HCT116 (cell line): ENCODE results near the gene CNTNAP5. TPM values are rescaled to one million over a fixed set of nuclear protein-coding genes. Genes with fewer than 3 reads are reported as not detected.

ENCODE experiments used
- ATAC-seq: fragments of 200-7000 bp; cut with Tn5 transposase; 2 replicates; pipeline ENCODE4 v1.9.1; 2020; ENCODE audit warnings: mild to moderate bottlenecking, moderate library complexity
- BruUV-seq: library from RNA; stranded (reverse); fragments of 400-500 nt; replicated peaks from 2 replicates; lab custom pipeline; 2021; lab: Mats Ljungman, UMichigan
- CTCF ChIA-PET: fragments of 300-600 bp; sonication (Branson Sonifier 250); formaldehyde crosslinking; loops from one replicate; lab custom pipeline; 2021; ENCODE audit warnings: antibody characterized with exemption; lab: Charles Lee
- POLR2A ChIA-PET: fragments of 300-600, 350-600 bp; sonication (Branson Sonifier 250); formaldehyde crosslinking; loops from one replicate; lab custom pipeline; 2021; ENCODE audit warnings: antibody characterized with exemption; lab: Charles Lee
- RAD21 ChIA-PET, 2 experiments: fragments of 300-600 bp; sonication (Branson Sonifier 250); formaldehyde crosslinking; loops; one replicate each; lab custom pipeline; 2023; ENCODE audit warnings: low total read pairs in 2 of 2; ENCODE audit not compliant: uncharacterized antibody in 2 of 2, unreplicated experiment in 2 of 2, low non-redundant PET in 1 of 2; lab: Charles Lee
- DNase-seq: peaks from one replicate; pipeline ENCODE4 v3.0.0-alpha.2; 2010; ENCODE audit warnings: low read depth, low spot score
- H2AFZ ChIP-seq: fragments of 200-600 bp; shearing (Covaris generic), sonication (generic); 2 replicates; pipeline ENCODE4 v1.6.1; 2017; ENCODE audit warnings: low read depth, mixed run types, mixed read lengths, antibody characterized with exemption, low read length; ENCODE audit not compliant: poor library complexity, severe bottlenecking
- H3K27ac ChIP-seq: 2 replicates; pipeline ENCODE4 v1.5.1; 2012; ENCODE audit warnings: low read depth, low read length
- H3K27me3 ChIP-seq: fragments of 200-600 bp; sonication (generic); 2 replicates; pipeline ENCODE4 v1.6.1; 2016; ENCODE audit warnings: mixed run types, low read length, mixed read lengths; ENCODE audit not compliant: insufficient read depth
- H3K36me3 ChIP-seq, 2 experiments: fragments of 200-500 bp in 1 of 2; fragments of 200-600 bp in 1 of 2; sonication (Bioruptor generic) in 1 of 2; sonication (generic) in 1 of 2; 2 replicates each; pipeline versions ENCODE4 v1.5.1 to v1.6.1; 2014 to 2016; ENCODE audit warnings: low read length in 2 of 2, inconsistent platforms in 1 of 2, mixed read lengths in 1 of 2, mixed run types in 1 of 2; ENCODE audit not compliant: insufficient read depth in 2 of 2, control insufficient read depth in 1 of 2
- H3K4me1 ChIP-seq, 2 experiments: fragments of 200-600 bp in 1 of 2; sonication (generic) in 1 of 2; 2 replicates each; pipeline versions ENCODE4 v1.5.1 to v1.6.1; 2012 to 2017; ENCODE audit warnings: low read length in 2 of 2, inconsistent platforms in 1 of 2, mild to moderate bottlenecking in 1 of 2, mixed read lengths in 1 of 2, mixed run types in 1 of 2, moderate library complexity in 1 of 2; ENCODE audit not compliant: insufficient read depth in 2 of 2, control insufficient read depth in 1 of 2
- H3K4me2 ChIP-seq: fragments of 200-600 bp; sonication (generic); 2 replicates; pipeline ENCODE4 v1.6.1; 2017; ENCODE audit warnings: mixed run types, low read length, mixed read lengths
- H3K4me3 ChIP-seq, 2 experiments: fragments of 200-600 bp in 1 of 2; sonication (generic) in 1 of 2; replicated peaks in 1 of 2; 2 replicates each; pipeline ENCODE4 v1.5.1; 2011 to 2016; ENCODE audit warnings: low read length in 2 of 2, control low read depth in 1 of 2, low read depth in 1 of 2, mild to moderate bottlenecking in 1 of 2, mixed read lengths in 1 of 2, mixed run types in 1 of 2
- H3K79me2 ChIP-seq: fragments of 200-600 bp; sonication (generic); 2 replicates; pipeline ENCODE4 v1.6.1; 2017; ENCODE audit warnings: mild to moderate bottlenecking, mixed run types, low read length, moderate library complexity, mixed read lengths; ENCODE audit not compliant: insufficient read depth
- H3K9ac ChIP-seq: fragments of 200-600 bp; sonication (generic); 2 replicates; pipeline ENCODE4 v1.6.1; 2016; ENCODE audit warnings: low read length, mixed read lengths
- H3K9me2 ChIP-seq: fragments of 200-600 bp; sonication (generic), shearing (Covaris generic); 2 replicates; pipeline ENCODE4 v1.6.1; 2017; ENCODE audit warnings: mixed run types, mild to moderate bottlenecking, moderate library complexity; ENCODE audit not compliant: insufficient read depth
- H3K9me3 ChIP-seq, 2 experiments: fragments of 200-500 bp in 1 of 2; fragments of 200-600 bp in 1 of 2; sonication (Bioruptor generic) in 1 of 2; sonication (generic) in 1 of 2; 2 replicates each; pipeline ENCODE4 v1.6.1; 2014 to 2017; ENCODE audit warnings: low read length in 2 of 2, mixed read lengths in 2 of 2, inconsistent platforms in 1 of 2, low read depth in 1 of 2, mild to moderate bottlenecking in 1 of 2, mixed run types in 1 of 2, moderate library complexity in 1 of 2; ENCODE audit not compliant: control insufficient read depth in 1 of 2, insufficient read depth in 1 of 2
- H4K20me1 ChIP-seq: fragments of 200-600 bp; sonication (generic), shearing (Covaris generic); 2 replicates; pipeline ENCODE4 v1.6.1; 2017; ENCODE audit warnings: mixed run types, mild to moderate bottlenecking, moderate library complexity; ENCODE audit not compliant: insufficient read depth
- CBX3 ChIP-seq: IDR thresholded peaks from 2 replicates; pipeline ENCODE4 v1.6.1; 2012; ENCODE audit warnings: low read depth
- CEBPB ChIP-seq: IDR thresholded peaks from 2 replicates; pipeline ENCODE4 v1.6.1; 2012; ENCODE audit warnings: low read depth
- EGR1 ChIP-seq: IDR thresholded peaks from 2 replicates; pipeline ENCODE4 v1.6.1; 2012; ENCODE audit warnings: low read depth
- ELF1 ChIP-seq: IDR thresholded peaks from 2 replicates; pipeline ENCODE4 v1.6.1; 2012; ENCODE audit warnings: low read depth, borderline replicate concordance
- EZH2phosphoT487 ChIP-seq: fragments of 200-600 bp; IDR thresholded peaks from 2 replicates; pipeline ENCODE4 v1.6.1; 2018; ENCODE audit warnings: antibody characterized with exemption, borderline replicate concordance
- JUND ChIP-seq: IDR thresholded peaks from 2 replicates; pipeline ENCODE4 v1.6.1; 2012
- POLR2AphosphoS5 ChIP-seq: IDR thresholded peaks from 2 replicates; pipeline ENCODE4 v1.6.1; 2011; ENCODE audit warnings: mild to moderate bottlenecking, low read depth, low read length, moderate library complexity
- SP1 ChIP-seq: IDR thresholded peaks from 2 replicates; pipeline ENCODE4 v1.6.1; 2012; ENCODE audit warnings: low read depth
- YY1 ChIP-seq: IDR thresholded peaks from 2 replicates; pipeline ENCODE4 v1.6.1; 2011; ENCODE audit warnings: low read length, low read depth, moderate library complexity, mild to moderate bottlenecking; ENCODE audit not compliant: insufficient replicate concordance; ENCODE audit errors: extremely low read depth
- ZNF274 ChIP-seq: fragments of 200-500 bp; sonication (Bioruptor generic); IDR thresholded peaks from 2 replicates; pipeline ENCODE4 v1.6.1; 2014; ENCODE audit warnings: mild to moderate bottlenecking, low read depth, low read length, inconsistent platforms
- intact Hi-C: fragments of 100-400 bp; cut with micrococcal nuclease; formaldehyde crosslinking; loops from 2 replicates; pipeline ENCODE4 v1.10.0; 2022
- total RNA-seq: library from RNA; stranded (reverse); gene quantifications from one replicate; pipeline ENCODE4 v1.2.1, GENCODE V29; 2021; ENCODE audit not compliant: unreplicated experiment
- TF ChIP-seq, protein P1 (sequence below), 3 experiments: fragments of 200-600 bp in 1 of 3; sonication (generic) in 1 of 3; IDR thresholded peaks in 2 of 3; conservative IDR thresholded peaks in 1 of 3; 2 replicates each; pipeline ENCODE4 v1.5.1; 2012 to 2017; ENCODE audit warnings: low read depth in 2 of 3, low read length in 2 of 3, antibody characterized with exemption in 1 of 3, borderline replicate concordance in 1 of 3, control low read depth in 1 of 3, mild to moderate bottlenecking in 1 of 3, mixed read lengths in 1 of 3, mixed run types in 1 of 3, moderate library complexity in 1 of 3; ENCODE audit not compliant: insufficient read depth in 1 of 3
- TF ChIP-seq, protein P2 (sequence below): IDR thresholded peaks from 2 replicates; pipeline ENCODE4 v1.6.1; 2012; ENCODE audit warnings: low read depth

CNTNAP5 gene
- total RNA-seq, 1 experiment from 2014 or later = not detected

DNA sequence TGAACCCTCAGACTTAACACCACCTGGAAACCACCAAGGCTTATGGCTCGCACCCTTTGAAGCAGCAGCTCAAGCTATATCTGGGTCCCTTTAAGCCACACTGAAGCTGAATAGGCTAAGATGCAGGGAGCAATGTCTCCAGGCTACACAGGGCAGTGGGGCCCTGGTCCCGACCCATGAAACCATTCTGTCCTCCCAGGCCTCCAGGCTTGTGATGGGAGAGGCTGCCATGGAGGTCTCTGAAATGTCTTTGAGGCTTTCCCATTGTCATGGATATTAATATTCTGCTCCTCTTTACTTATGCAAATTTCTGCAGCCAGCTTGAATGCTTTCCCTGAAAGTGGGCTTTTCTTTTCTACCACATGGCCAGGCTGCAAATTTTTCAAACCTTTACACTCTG is 608.7 kb downstream of the CNTNAP5 start:
- H3K4me3 ChIP-seq = no peak overlapping the region
- POLR2A ChIA-PET = no interaction called here
- H3K4me2 ChIP-seq = no peak overlapping the region
- intact Hi-C loops = no loop called here
- H3K4me1 ChIP-seq = no peaks in the 10 kb centered on the region
- no TSS peak for BruUV-seq
- RAD21 ChIA-PET = no interaction called here
- H3K9me3 ChIP-seq = peaks cover 5 to 18% of the 10 kb centered on the region in 2 experiments; a peak in 2 of 4 replicates
- H3K9ac ChIP-seq = no peak overlapping the region
- CTCF ChIA-PET = no interaction called here
- DNase-seq = no peak
- no peak for ATAC-seq
- no peak overlapping the region for H2AFZ ChIP-seq
- TF ChIP-seq ZNF274 (no peak), SP1 (no peak), CEBPB (no peak), YY1 (no peak), ELF1 (no peak), EGR1 (no peak), CBX3 (no peak), POLR2AphosphoS5 (no peak), JUND (no peak), EZH2phosphoT487 (no peak)
- TF ChIP-seq, protein P1, sequence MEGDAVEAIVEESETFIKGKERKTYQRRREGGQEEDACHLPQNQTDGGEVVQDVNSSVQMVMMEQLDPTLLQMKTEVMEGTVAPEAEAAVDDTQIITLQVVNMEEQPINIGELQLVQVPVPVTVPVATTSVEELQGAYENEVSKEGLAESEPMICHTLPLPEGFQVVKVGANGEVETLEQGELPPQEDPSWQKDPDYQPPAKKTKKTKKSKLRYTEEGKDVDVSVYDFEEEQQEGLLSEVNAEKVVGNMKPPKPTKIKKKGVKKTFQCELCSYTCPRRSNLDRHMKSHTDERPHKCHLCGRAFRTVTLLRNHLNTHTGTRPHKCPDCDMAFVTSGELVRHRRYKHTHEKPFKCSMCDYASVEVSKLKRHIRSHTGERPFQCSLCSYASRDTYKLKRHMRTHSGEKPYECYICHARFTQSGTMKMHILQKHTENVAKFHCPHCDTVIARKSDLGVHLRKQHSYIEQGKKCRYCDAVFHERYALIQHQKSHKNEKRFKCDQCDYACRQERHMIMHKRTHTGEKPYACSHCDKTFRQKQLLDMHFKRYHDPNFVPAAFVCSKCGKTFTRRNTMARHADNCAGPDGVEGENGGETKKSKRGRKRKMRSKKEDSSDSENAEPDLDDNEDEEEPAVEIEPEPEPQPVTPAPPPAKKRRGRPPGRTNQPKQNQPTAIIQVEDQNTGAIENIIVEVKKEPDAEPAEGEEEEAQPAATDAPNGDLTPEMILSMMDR (IDR thresholded peaks at IDR 0.05 in 2 of 3, conservative IDR thresholded peaks at IDR 0.05 in 1 of 3; ENCODE audit: borderline replicate concordance in 1 of 3, insufficient read depth in 1 of 3, low read depth in 2 of 3, low read length in 2 of 3) = no peak
- TF ChIP-seq, protein P2, sequence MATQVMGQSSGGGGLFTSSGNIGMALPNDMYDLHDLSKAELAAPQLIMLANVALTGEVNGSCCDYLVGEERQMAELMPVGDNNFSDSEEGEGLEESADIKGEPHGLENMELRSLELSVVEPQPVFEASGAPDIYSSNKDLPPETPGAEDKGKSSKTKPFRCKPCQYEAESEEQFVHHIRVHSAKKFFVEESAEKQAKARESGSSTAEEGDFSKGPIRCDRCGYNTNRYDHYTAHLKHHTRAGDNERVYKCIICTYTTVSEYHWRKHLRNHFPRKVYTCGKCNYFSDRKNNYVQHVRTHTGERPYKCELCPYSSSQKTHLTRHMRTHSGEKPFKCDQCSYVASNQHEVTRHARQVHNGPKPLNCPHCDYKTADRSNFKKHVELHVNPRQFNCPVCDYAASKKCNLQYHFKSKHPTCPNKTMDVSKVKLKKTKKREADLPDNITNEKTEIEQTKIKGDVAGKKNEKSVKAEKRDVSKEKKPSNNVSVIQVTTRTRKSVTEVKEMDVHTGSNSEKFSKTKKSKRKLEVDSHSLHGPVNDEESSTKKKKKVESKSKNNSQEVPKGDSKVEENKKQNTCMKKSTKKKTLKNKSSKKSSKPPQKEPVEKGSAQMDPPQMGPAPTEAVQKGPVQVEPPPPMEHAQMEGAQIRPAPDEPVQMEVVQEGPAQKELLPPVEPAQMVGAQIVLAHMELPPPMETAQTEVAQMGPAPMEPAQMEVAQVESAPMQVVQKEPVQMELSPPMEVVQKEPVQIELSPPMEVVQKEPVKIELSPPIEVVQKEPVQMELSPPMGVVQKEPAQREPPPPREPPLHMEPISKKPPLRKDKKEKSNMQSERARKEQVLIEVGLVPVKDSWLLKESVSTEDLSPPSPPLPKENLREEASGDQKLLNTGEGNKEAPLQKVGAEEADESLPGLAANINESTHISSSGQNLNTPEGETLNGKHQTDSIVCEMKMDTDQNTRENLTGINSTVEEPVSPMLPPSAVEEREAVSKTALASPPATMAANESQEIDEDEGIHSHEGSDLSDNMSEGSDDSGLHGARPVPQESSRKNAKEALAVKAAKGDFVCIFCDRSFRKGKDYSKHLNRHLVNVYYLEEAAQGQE = no peak
- H4K20me1 ChIP-seq = no peaks in the 10 kb centered on the region
- H3K27ac ChIP-seq = no peak overlapping the region
- H3K27me3 ChIP-seq = no peaks in the 10 kb centered on the region
- H3K36me3 ChIP-seq = no peaks in the 10 kb centered on the region
- no peaks in the 10 kb centered on the region for H3K79me2 ChIP-seq
- H3K9me2 ChIP-seq = no peaks in the 10 kb centered on the region
